Mesothelial cell of epicardium (in vitro differentiated cells): ENCODE data around the gene TACC3. TPM values are rescaled to one million over a fixed set of nuclear protein-coding genes. Genes with fewer than 3 reads are reported as not detected.

Experiments
- DNase-seq, 2 experiments: peaks; one replicate each; pipeline ENCODE4 v3.0.0; 2021; ENCODE audit warnings: low spot score in 2 of 2; ENCODE audit not compliant: unreplicated experiment in 2 of 2
- H3K27ac Mint-ChIP-seq: 2 replicates; pipeline ENCODE4 v1.8.0; 2021; ENCODE audit warnings: mixed read lengths
- H3K27me3 Mint-ChIP-seq: 2 replicates; pipeline ENCODE4 v1.8.0; 2021; ENCODE audit warnings: low read depth, mixed read lengths
- H3K36me3 Mint-ChIP-seq: 2 replicates; pipeline ENCODE4 v1.8.0; 2021; ENCODE audit warnings: mixed read lengths
- H3K4me1 Mint-ChIP-seq: 2 replicates; pipeline ENCODE4 v1.8.0; 2021; ENCODE audit warnings: mixed read lengths
- H3K4me3 Mint-ChIP-seq: 2 replicates; pipeline ENCODE4 v1.8.0; 2021; ENCODE audit warnings: mild to moderate bottlenecking, moderate library complexity, mixed read lengths
- H3K9me3 Mint-ChIP-seq: 2 replicates; pipeline ENCODE4 v1.8.0; 2021; ENCODE audit warnings: mixed read lengths
- CTCF ChIP-seq: fragments of 200-600 bp; sonication (generic); IDR thresholded peaks from one replicate; pipeline ENCODE4 v1.5.0; 2021; ENCODE audit warnings: antibody characterized with exemption; ENCODE audit not compliant: unreplicated experiment
- total RNA-seq: library from RNA; stranded (reverse); gene quantifications from 3 replicates; pipeline ENCODE4 v1.2.1, GENCODE V29; 2021

Gene TACC3
- total RNA-seq, 1 donor from 2014 or later: 45.3 TPM

GRCh38 chr4:1770791-1771231 lies 49.5 kb downstream of the TACC3 start:
- Mint-ChIP-seq H3K27me3 (no peaks in the 10 kb centered on the region), H3K4me3 (no peak overlapping the region), H3K27ac (no peak overlapping the region), H3K4me1 (peaks cover 38% of the 10 kb centered on the region), H3K9me3 (no peaks in the 10 kb centered on the region), H3K36me3 (no peaks in the 10 kb centered on the region)
- TF ChIP-seq CTCF: no peak
- DNase-seq: no peak

- DNase-seq: no peak
- H3K36me3 Mint-ChIP-seq: no peaks in the 10 kb centered on the region
- H3K27ac Mint-ChIP-seq: no peak overlapping the region
- no peaks in the 10 kb centered on the region for H3K9me3 Mint-ChIP-seq
- H3K4me1 Mint-ChIP-seq: peaks cover 38% of the 10 kb centered on the region
- TF ChIP-seq CTCF: no peak
- no peaks in the 10 kb centered on the region for H3K27me3 Mint-ChIP-seq
- H3K4me3 Mint-ChIP-seq: no peak overlapping the region
These were observed 50.4 kb downstream of the TACC3 start for GRCh38 chr4:1771555-1772305.

GRCh38 chr4:1772853-1773538 lies 51.7 kb downstream of the TACC3 start:
- H3K27me3 Mint-ChIP-seq: no peaks in the 10 kb centered on the region
- no peak overlapping the region for H3K4me3 Mint-ChIP-seq
- no peak overlapping the region for H3K27ac Mint-ChIP-seq
- H3K4me1 Mint-ChIP-seq: peaks cover 43% of the 10 kb centered on the region
- H3K9me3 Mint-ChIP-seq: no peaks in the 10 kb centered on the region
- TF ChIP-seq CTCF: no peak
- no peaks in the 10 kb centered on the region for H3K36me3 Mint-ChIP-seq
- DNase-seq: no peak

DNA sequence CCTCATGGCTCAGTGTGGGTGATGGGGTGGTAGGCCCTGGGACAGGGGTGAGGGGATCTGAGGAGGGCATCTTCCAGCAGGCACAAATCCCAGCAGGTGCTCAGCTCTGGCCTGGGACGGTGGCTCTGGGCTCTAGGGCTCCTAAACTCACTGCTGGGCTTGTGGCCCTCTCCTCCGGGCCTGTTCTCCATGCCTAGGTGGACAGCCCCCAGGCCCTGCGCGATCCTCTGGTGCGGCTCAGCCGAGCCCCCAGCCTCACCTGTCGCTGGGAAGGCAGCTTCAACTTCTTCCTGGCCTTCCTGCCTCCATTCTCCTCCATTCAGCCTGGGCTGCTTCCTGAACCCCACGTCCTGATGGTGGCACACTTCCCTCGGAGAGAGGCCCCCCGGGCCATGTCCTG lies 52.4 kb downstream of the TACC3 start:
- H3K4me1 Mint-ChIP-seq: peaks cover 36% of the 10 kb centered on the region
- no peak for TF ChIP-seq CTCF
- no peaks in the 10 kb centered on the region for H3K27me3 Mint-ChIP-seq
- H3K9me3 Mint-ChIP-seq: no peaks in the 10 kb centered on the region
- DNase-seq: no peak
- no peak overlapping the region for H3K27ac Mint-ChIP-seq
- no peak overlapping the region for H3K4me3 Mint-ChIP-seq
- no peaks in the 10 kb centered on the region for H3K36me3 Mint-ChIP-seq

- Mint-ChIP-seq H3K4me3 (no peak overlapping the region), H3K27me3 (no peaks in the 10 kb centered on the region), H3K36me3 (no peaks in the 10 kb centered on the region), H3K4me1 (peaks cover 32% of the 10 kb centered on the region), H3K27ac (no peak overlapping the region), H3K9me3 (no peaks in the 10 kb centered on the region)
- DNase-seq: no peak
- TF ChIP-seq CTCF: no peak
These were observed 54.6 kb downstream of the TACC3 start for GRCh38 chr4:1775731-1776500.
